Body of pancreas (tissue), 4 donors: Measurements from ENCODE around the gene ASTN1.

Experiments used
- CTCF ChIP-seq, 7 experiments: fragments of 450-650 bp in 4 of 7; fragments of 200-600 bp in 3 of 7; sonication (generic) in 3 of 7; IDR thresholded peaks; one replicate each; pipeline ENCODE4 v1.5.1; 2016 to 2019; ENCODE audit warnings: antibody characterized with exemption in 7 of 7
- POLR2A ChIP-seq, 3 donors: fragments of 450-650 bp; IDR thresholded peaks; one replicate each; pipeline ENCODE4 v1.6.1; 2016; ENCODE audit warnings: antibody characterized with exemption in 3 of 3, mild to moderate bottlenecking in 2 of 3

- TF ChIP-seq CTCF (IDR thresholded peaks at IDR 0.05) (no peak), POLR2A (IDR thresholded peaks at IDR 0.05) (no peak)
Measured at GRCh38 chr1:177020851-177021589, 143.5 kb downstream of the ASTN1 start.
